ENCODE data around the gene SWSAP1. TPM values are rescaled to one million over a fixed set of nuclear protein-coding genes. Genes with fewer than 3 reads are reported as not detected.

SWSAP1 gene
- 1.8 to 2.5 TPM (median 2.0 TPM) in 5 replicates for total RNA-seq (2022; extraction: Qiagen RNA extraction)

DNA sequence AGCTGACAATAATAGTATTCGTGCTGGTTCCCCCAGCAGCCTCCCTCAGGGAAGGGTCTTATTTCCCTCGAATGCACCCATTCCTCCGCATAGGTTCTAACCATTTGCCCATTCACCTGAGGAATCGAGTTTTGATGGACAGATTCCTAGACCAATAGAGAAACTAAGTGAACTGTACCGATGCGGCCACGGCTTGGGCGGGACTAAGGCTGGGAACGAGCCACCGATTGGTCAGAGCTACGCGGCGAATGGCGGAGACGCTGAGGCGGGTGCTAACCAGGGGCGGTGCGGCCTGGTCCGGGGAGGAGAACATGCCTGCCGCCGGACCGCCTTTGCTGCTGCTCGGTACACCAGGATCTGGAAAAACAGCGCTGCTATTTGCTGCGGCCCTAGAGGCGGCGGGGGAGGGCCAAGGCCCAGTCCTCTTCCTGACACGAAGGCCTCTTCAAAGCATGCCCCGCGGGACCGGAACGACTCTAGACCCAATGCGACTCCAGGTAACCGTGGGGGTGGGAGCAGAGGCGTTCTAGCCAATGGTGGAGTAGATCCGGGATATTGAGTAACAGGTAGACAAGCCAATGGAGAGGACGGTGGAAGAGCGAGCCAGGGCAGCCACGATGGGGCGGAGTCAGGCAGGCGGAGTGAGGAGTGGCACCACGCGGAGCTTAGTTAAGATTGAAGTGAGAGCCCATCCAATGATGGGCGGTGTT lies at the start of gene SWSAP1:
SWSAP1 (plus strand) TSS at position 234 of the 710 bp plus-strand sequence; CDS start at position 249, 15 bp downstream.

GRCh38 chr19:11339254-11340098 lies 35.0 kb upstream of the SWSAP1 start, which contains the start of gene RAB3D:
RAB3D (minus strand) TSS chr19:11339657; CDS start chr19:11337399, 2,258 bp downstream.

GRCh38 chr19:11346104-11346940 lies 28.1 kb upstream of the SWSAP1 start, which contains the start of the genes CCDC159 and TMEM205:
CCDC159 (plus strand) TSS chr19:11346519; CDS start chr19:11346607, 88 bp downstream.
TMEM205 (minus strand) TSS chr19:11346268; CDS start chr19:11345619, 649 bp downstream.

GRCh38 chr19:11355160-11356073 lies 19.0 kb upstream of the SWSAP1 start, which contains the start of gene PLPPR2:
PLPPR2 (plus strand) TSS chr19:11355432; CDS start chr19:11357674, 2,242 bp downstream.

DNA sequence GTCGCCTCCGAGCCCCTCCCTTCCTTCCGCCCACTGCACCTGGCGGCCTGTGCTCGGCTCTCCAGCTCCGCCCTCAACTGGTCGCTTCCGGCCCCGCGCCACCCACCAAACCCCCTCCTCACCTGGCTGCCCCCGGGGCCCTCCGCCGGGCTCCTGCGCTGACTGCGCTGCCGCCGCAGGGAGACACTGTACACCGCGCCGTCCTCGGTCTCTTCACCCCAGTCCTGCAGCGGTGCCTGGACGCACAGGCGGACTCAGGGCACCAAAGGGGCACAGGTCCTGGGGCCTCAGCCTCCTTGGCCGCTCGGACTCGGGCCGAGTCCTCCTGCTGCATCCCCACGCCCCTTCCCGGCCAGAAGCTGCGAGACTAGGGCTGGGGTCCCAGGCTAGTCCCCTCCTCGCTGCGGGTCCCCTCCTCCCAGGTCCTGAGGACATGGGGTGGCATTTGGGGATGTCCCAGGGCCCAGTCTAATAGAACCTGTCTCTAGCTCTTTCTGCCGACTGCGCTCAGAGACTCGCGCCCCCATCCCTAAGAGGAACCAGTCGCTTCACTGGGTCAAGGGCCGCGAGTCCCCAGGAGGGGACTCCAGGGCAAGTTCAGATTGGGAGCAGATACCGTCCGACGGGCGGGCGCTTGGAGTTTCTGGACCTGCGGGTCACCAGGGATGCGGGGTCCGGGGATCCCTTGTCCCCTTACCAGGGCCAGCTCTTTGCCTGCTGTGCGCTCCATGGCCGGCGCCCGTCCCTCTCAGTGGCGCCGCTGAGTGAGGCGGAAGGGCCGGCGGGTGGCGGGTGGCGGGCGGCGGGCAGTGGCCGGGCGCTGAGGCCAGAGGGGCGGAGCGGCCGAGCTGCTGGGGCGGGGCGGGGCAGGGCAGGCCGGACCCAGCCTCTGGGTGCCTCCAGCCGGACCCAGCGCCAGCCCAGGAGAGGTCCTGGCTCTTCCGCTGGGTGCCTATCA lies 44.4 kb downstream of the SWSAP1 start, which contains the start of gene RGL3:
RGL3 (minus strand) TSS at position 766 of the 958 bp plus-strand sequence; CDS start at position 730, 36 bp downstream.

Other genes starting within 250 kb of the SWSAP1 start
- gene SPC24, start 218.9 kb upstream of the SWSAP1 start, total RNA-seq (2022; extraction: Qiagen RNA extraction), result 14.5 to 21.4 TPM (median 18.8 TPM) in 5 replicates
- 39.2 to 48.5 TPM (median 46.7 TPM) in 5 replicates for gene KANK2, start 177.1 kb upstream of the SWSAP1 start, total RNA-seq (2022; extraction: Qiagen RNA extraction)
- 0.52 TPM in 1 of 5 replicates, not detected in the others for gene ANGPTL8, start 135.0 kb upstream of the SWSAP1 start, total RNA-seq (2022; extraction: Qiagen RNA extraction)
- 6.0 to 12.5 TPM (median 9.2 TPM) in 5 replicates for gene DOCK6, start 112.1 kb upstream of the SWSAP1 start, total RNA-seq (2022; extraction: Qiagen RNA extraction)
- not detected in 5 replicates for gene TSPAN16, start 78.5 kb upstream of the SWSAP1 start, total RNA-seq (2022; extraction: Qiagen RNA extraction)
- 3.5 to 4.2 TPM (median 3.7 TPM) in 5 replicates for gene RAB3D, start 35.0 kb upstream of the SWSAP1 start, total RNA-seq (2022; extraction: Qiagen RNA extraction)
- 96.1 to 136 TPM (median 106 TPM) in 5 replicates for gene TMEM205, start 28.4 kb upstream of the SWSAP1 start, total RNA-seq (2022; extraction: Qiagen RNA extraction)
- 4.6 to 6.0 TPM (median 5.4 TPM) in 5 replicates for gene CCDC159, start 28.1 kb upstream of the SWSAP1 start, total RNA-seq (2022; extraction: Qiagen RNA extraction)
- gene PLPPR2, start 19.2 kb upstream of the SWSAP1 start, total RNA-seq (2022; extraction: Qiagen RNA extraction), result 7.1 to 10.7 TPM (median 9.4 TPM) in 5 replicates
- gene EPOR, start 9.6 kb downstream of the SWSAP1 start, total RNA-seq (2022; extraction: Qiagen RNA extraction), result 3.1 to 5.0 TPM (median 4.6 TPM) in 5 replicates
- 1.1 to 3.0 TPM (median 1.7 TPM) in 5 replicates for gene RGL3, start 44.6 kb downstream of the SWSAP1 start, total RNA-seq (2022; extraction: Qiagen RNA extraction)
- 0.49 to 1.6 TPM (median 1.1 TPM) in 5 replicates for gene ODAD3, start 60.5 kb downstream of the SWSAP1 start, total RNA-seq (2022; extraction: Qiagen RNA extraction)
- gene PRKCSH, start 61.0 kb downstream of the SWSAP1 start, total RNA-seq (2022; extraction: Qiagen RNA extraction), result 242 to 258 TPM (median 251 TPM) in 5 replicates
- 0.09 to 0.21 TPM (median 0.15 TPM) in 4 of 5 replicates, not detected in the other for gene ELAVL3, start 106.4 kb downstream of the SWSAP1 start, total RNA-seq (2022; extraction: Qiagen RNA extraction)
- gene ZNF653, start 131.2 kb downstream of the SWSAP1 start, total RNA-seq (2022; extraction: Qiagen RNA extraction), result 4.5 to 6.4 TPM (median 5.0 TPM) in 5 replicates
- 23.8 to 32.3 TPM (median 31.6 TPM) in 5 replicates for gene ECSIT, start 154.5 kb downstream of the SWSAP1 start, total RNA-seq (2022; extraction: Qiagen RNA extraction)
- 0.31 to 0.77 TPM (median 0.39 TPM) in 5 replicates for gene CNN1, start 164.2 kb downstream of the SWSAP1 start, total RNA-seq (2022; extraction: Qiagen RNA extraction)
- gene ELOF1, start 184.6 kb downstream of the SWSAP1 start, total RNA-seq (2022; extraction: Qiagen RNA extraction), result 94.7 to 120 TPM (median 95.7 TPM) in 5 replicates
- 0.16 to 0.72 TPM (median 0.28 TPM) in 3 of 5 replicates, not detected in the others for gene ACP5, start 203.0 kb downstream of the SWSAP1 start, total RNA-seq (2022; extraction: Qiagen RNA extraction)
- gene ZNF627, start 222.8 kb downstream of the SWSAP1 start, total RNA-seq (2022; extraction: Qiagen RNA extraction), result 2.8 to 4.9 TPM (median 3.9 TPM) in 5 replicates